MCF 10A (cell line): ENCODE results near the gene UTP20. TPM values are rescaled to one million over a fixed set of nuclear protein-coding genes. Genes with fewer than 3 reads are reported as not detected.

Source experiments
- BruUV-seq: library from RNA; stranded (reverse); fragments of 400-500 nt; replicated peaks from 2 replicates; lab custom pipeline; 2021; lab: Mats Ljungman, UMichigan
- CTCF ChIA-PET: fragments of 300-600 bp; sonication (Branson Sonifier 250); formaldehyde crosslinking; extraction: SDS; loops from one replicate; lab custom pipeline; 2021; ENCODE audit warnings: antibody characterized with exemption, inconsistent platforms; lab: Yijun Ruan, JAX
- POLR2A ChIA-PET: fragments of 300-600, 350-650 bp; sonication (Branson Sonifier 250); formaldehyde crosslinking; extraction: SDS; loops from one replicate; lab custom pipeline; 2020; ENCODE audit warnings: antibody characterized with exemption, inconsistent platforms; lab: Yijun Ruan, JAX
- DNase-seq: peaks from one replicate; pipeline ENCODE4 v3.0.0-alpha.2; 2018; ENCODE audit not compliant: unreplicated experiment
- H3K27ac Mint-ChIP-seq: one replicate; pipeline ENCODE4 v1.8.0; 2022; ENCODE audit warnings: mild to moderate bottlenecking, low read depth, mixed read lengths; ENCODE audit not compliant: unreplicated experiment
- H3K27me3 Mint-ChIP-seq: one replicate; pipeline ENCODE4 v1.8.0; 2022; ENCODE audit warnings: mixed read lengths; ENCODE audit not compliant: insufficient read depth, unreplicated experiment
- H3K36me3 Mint-ChIP-seq: one replicate; pipeline ENCODE4 v1.8.0; 2022; ENCODE audit warnings: mild to moderate bottlenecking, moderate library complexity, mixed read lengths; ENCODE audit not compliant: insufficient read depth, unreplicated experiment
- H3K4me1 Mint-ChIP-seq: one replicate; pipeline ENCODE4 v1.8.0; 2022; ENCODE audit warnings: mixed read lengths; ENCODE audit not compliant: insufficient read depth, unreplicated experiment
- H3K4me3 Mint-ChIP-seq: one replicate; pipeline ENCODE4 v1.8.0; 2022; ENCODE audit warnings: mild to moderate bottlenecking, moderate library complexity, mixed read lengths; ENCODE audit not compliant: unreplicated experiment
- H3K9me3 Mint-ChIP-seq: one replicate; pipeline ENCODE4 v1.8.0; 2022; ENCODE audit warnings: mixed read lengths; ENCODE audit not compliant: unreplicated experiment
- CTCF ChIP-seq: fragments of 200-600 bp; IDR thresholded peaks from one replicate; pipeline ENCODE4 v1.8.0; 2022; ENCODE audit warnings: antibody characterized with exemption, mild to moderate bottlenecking; ENCODE audit not compliant: unreplicated experiment
- intact Hi-C: fragments of 100-400 bp; cut with micrococcal nuclease; formaldehyde crosslinking; loops from 2 replicates; pipeline ENCODE4 v1.14.1; 2022
- total RNA-seq: library from RNA; stranded (reverse); gene quantifications from 2 replicates; pipeline ENCODE4 v1.2.3, GENCODE V29; 2022

Gene UTP20
- total RNA-seq, 1 experiment from 2014 or later, result 15.0 TPM

- CTCF ChIA-PET, result no interaction called here
- no peak overlapping the region for H3K27ac Mint-ChIP-seq
- no peak overlapping the region for H3K4me3 Mint-ChIP-seq
- H3K9me3 Mint-ChIP-seq, result no peaks in the 10 kb centered on the region
- no peak for DNase-seq
- peaks cover 84% of the 10 kb centered on the region for H3K36me3 Mint-ChIP-seq
- no peaks in the 10 kb centered on the region for H3K4me1 Mint-ChIP-seq
- TF ChIP-seq CTCF, result no peak
- no TSS peak for BruUV-seq
- H3K27me3 Mint-ChIP-seq, result no peaks in the 10 kb centered on the region
- POLR2A ChIA-PET, result no interaction called here
- intact Hi-C loops, result no loop called here
Observed at GRCh38 chr12:101305794-101306193, 25.9 kb downstream of the UTP20 start.

GRCh38 chr12:101322480-101322879, 42.6 kb downstream of the UTP20 start:
- Mint-ChIP-seq H3K36me3 (peaks cover 56% of the 10 kb centered on the region), H3K27ac (no peak overlapping the region), H3K9me3 (no peaks in the 10 kb centered on the region), H3K4me3 (no peak overlapping the region), H3K4me1 (no peaks in the 10 kb centered on the region), H3K27me3 (no peaks in the 10 kb centered on the region)
- no TSS peak for BruUV-seq
- no peak for TF ChIP-seq CTCF
- ChIA-PET CTCF (interaction anchor here (0.7 to 6.8 kb wide), 3 partner anchors 13 to 492 kb away, joined by 3 to 61 read pairs (median 3); no protein-coding TSS in a partner anchor), POLR2A (no interaction called here)
- intact Hi-C loops, result no loop called here
- DNase-seq, result no peak

DNA sequence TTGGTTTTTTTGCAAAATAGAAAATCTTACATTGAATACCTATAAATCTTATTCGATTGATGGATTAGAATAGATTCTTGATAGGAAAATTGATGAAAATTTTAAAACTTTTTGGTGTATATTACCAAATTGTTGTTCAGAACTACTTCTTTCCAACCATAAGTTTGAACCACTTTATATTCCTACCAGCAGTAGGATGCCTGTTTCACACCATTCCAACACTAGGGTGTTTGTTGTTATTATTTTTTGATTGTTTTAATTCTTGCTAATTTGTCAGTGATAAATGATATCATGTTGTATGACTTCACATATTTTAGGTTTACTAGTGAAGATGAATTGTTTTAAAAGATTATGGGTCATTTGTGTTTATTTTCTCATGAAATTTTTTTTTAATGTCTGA, 43.4 kb downstream of the UTP20 start:
- CTCF ChIA-PET, result interaction anchor here (0.5 to 6.8 kb wide), 10 partner anchors 8 to 493 kb away, joined by 3 to 61 read pairs (median 4); no protein-coding TSS in a partner anchor
- POLR2A ChIA-PET, result no interaction called here
- Mint-ChIP-seq H3K9me3 (no peaks in the 10 kb centered on the region), H3K4me3 (no peak overlapping the region), H3K27ac (no peak overlapping the region), H3K27me3 (no peaks in the 10 kb centered on the region), H3K36me3 (peaks cover 52% of the 10 kb centered on the region), H3K4me1 (no peaks in the 10 kb centered on the region)
- no peak for DNase-seq
- BruUV-seq, result no TSS peak
- intact Hi-C loops, result loop anchor here (1.0 kb wide), 2 partner anchors 397 to 495 kb away; no protein-coding TSS in a partner anchor
- TF ChIP-seq CTCF, result no peak

- Mint-ChIP-seq H3K4me3 (no peak overlapping the region), H3K27ac (no peak overlapping the region), H3K27me3 (no peaks in the 10 kb centered on the region), H3K36me3 (peaks cover 57% of the 10 kb centered on the region), H3K9me3 (no peaks in the 10 kb centered on the region), H3K4me1 (no peaks in the 10 kb centered on the region)
- ChIA-PET POLR2A (no interaction called here), CTCF (interaction anchor here (0.6 to 6.8 kb wide), 4 partner anchors 11 to 496 kb away, joined by 3 to 61 read pairs (median 10); no protein-coding TSS in a partner anchor)
- intact Hi-C loops, result no loop called here
- BruUV-seq, result no TSS peak
- TF ChIP-seq CTCF, result no peak
- no peak for DNase-seq
Observed at GRCh38 chr12:101325590-101325989, 45.7 kb downstream of the UTP20 start.
